HCT116 (cell line): ENCODE measurements around the gene CCNJL. TPM values are rescaled to one million over a fixed set of nuclear protein-coding genes. Genes with fewer than 3 reads are reported as not detected.

ENCODE experiments used
- ATAC-seq: fragments of 200-7000 bp; cut with Tn5 transposase; 2 replicates; pipeline ENCODE4 v1.9.1; 2020; ENCODE audit warnings: mild to moderate bottlenecking, moderate library complexity
- BruUV-seq: library from RNA; stranded (reverse); fragments of 400-500 nt; replicated peaks from 2 replicates; lab custom pipeline; 2021; lab: Mats Ljungman, UMichigan
- CTCF ChIA-PET: fragments of 300-600 bp; sonication (Branson Sonifier 250); formaldehyde crosslinking; loops from one replicate; lab custom pipeline; 2021; ENCODE audit warnings: antibody characterized with exemption; lab: Charles Lee
- POLR2A ChIA-PET: fragments of 300-600, 350-600 bp; sonication (Branson Sonifier 250); formaldehyde crosslinking; loops from one replicate; lab custom pipeline; 2021; ENCODE audit warnings: antibody characterized with exemption; lab: Charles Lee
- RAD21 ChIA-PET, 2 experiments: fragments of 300-600 bp; sonication (Branson Sonifier 250); formaldehyde crosslinking; loops; one replicate each; lab custom pipeline; 2023; ENCODE audit warnings: low total read pairs in 2 of 2; ENCODE audit not compliant: uncharacterized antibody in 2 of 2, unreplicated experiment in 2 of 2, low non-redundant PET in 1 of 2; lab: Charles Lee
- DNase-seq: peaks from one replicate; pipeline ENCODE4 v3.0.0-alpha.2; 2010; ENCODE audit warnings: low read depth, low spot score
- H2AFZ ChIP-seq: fragments of 200-600 bp; shearing (Covaris generic), sonication (generic); 2 replicates; pipeline ENCODE4 v1.6.1; 2017; ENCODE audit warnings: low read depth, mixed run types, mixed read lengths, antibody characterized with exemption, low read length; ENCODE audit not compliant: poor library complexity, severe bottlenecking
- H3K27ac ChIP-seq: 2 replicates; pipeline ENCODE4 v1.5.1; 2012; ENCODE audit warnings: low read depth, low read length
- H3K27me3 ChIP-seq: fragments of 200-600 bp; sonication (generic); 2 replicates; pipeline ENCODE4 v1.6.1; 2016; ENCODE audit warnings: mixed run types, low read length, mixed read lengths; ENCODE audit not compliant: insufficient read depth
- H3K36me3 ChIP-seq, 2 experiments: fragments of 200-500 bp in 1 of 2; fragments of 200-600 bp in 1 of 2; sonication (Bioruptor generic) in 1 of 2; sonication (generic) in 1 of 2; 2 replicates each; pipeline versions ENCODE4 v1.5.1 to v1.6.1; 2014 to 2016; ENCODE audit warnings: low read length in 2 of 2, inconsistent platforms in 1 of 2, mixed read lengths in 1 of 2, mixed run types in 1 of 2; ENCODE audit not compliant: insufficient read depth in 2 of 2, control insufficient read depth in 1 of 2
- H3K4me1 ChIP-seq, 2 experiments: fragments of 200-600 bp in 1 of 2; sonication (generic) in 1 of 2; 2 replicates each; pipeline versions ENCODE4 v1.5.1 to v1.6.1; 2012 to 2017; ENCODE audit warnings: low read length in 2 of 2, inconsistent platforms in 1 of 2, mild to moderate bottlenecking in 1 of 2, mixed read lengths in 1 of 2, mixed run types in 1 of 2, moderate library complexity in 1 of 2; ENCODE audit not compliant: insufficient read depth in 2 of 2, control insufficient read depth in 1 of 2
- H3K4me2 ChIP-seq: fragments of 200-600 bp; sonication (generic); 2 replicates; pipeline ENCODE4 v1.6.1; 2017; ENCODE audit warnings: mixed run types, low read length, mixed read lengths
- H3K4me3 ChIP-seq, 2 experiments: fragments of 200-600 bp in 1 of 2; sonication (generic) in 1 of 2; replicated peaks in 1 of 2; 2 replicates each; pipeline ENCODE4 v1.5.1; 2011 to 2016; ENCODE audit warnings: low read length in 2 of 2, control low read depth in 1 of 2, low read depth in 1 of 2, mild to moderate bottlenecking in 1 of 2, mixed read lengths in 1 of 2, mixed run types in 1 of 2
- H3K79me2 ChIP-seq: fragments of 200-600 bp; sonication (generic); 2 replicates; pipeline ENCODE4 v1.6.1; 2017; ENCODE audit warnings: mild to moderate bottlenecking, mixed run types, low read length, moderate library complexity, mixed read lengths; ENCODE audit not compliant: insufficient read depth
- H3K9ac ChIP-seq: fragments of 200-600 bp; sonication (generic); 2 replicates; pipeline ENCODE4 v1.6.1; 2016; ENCODE audit warnings: low read length, mixed read lengths
- H3K9me2 ChIP-seq: fragments of 200-600 bp; sonication (generic), shearing (Covaris generic); 2 replicates; pipeline ENCODE4 v1.6.1; 2017; ENCODE audit warnings: mixed run types, mild to moderate bottlenecking, moderate library complexity; ENCODE audit not compliant: insufficient read depth
- H3K9me3 ChIP-seq, 2 experiments: fragments of 200-500 bp in 1 of 2; fragments of 200-600 bp in 1 of 2; sonication (Bioruptor generic) in 1 of 2; sonication (generic) in 1 of 2; 2 replicates each; pipeline ENCODE4 v1.6.1; 2014 to 2017; ENCODE audit warnings: low read length in 2 of 2, mixed read lengths in 2 of 2, inconsistent platforms in 1 of 2, low read depth in 1 of 2, mild to moderate bottlenecking in 1 of 2, mixed run types in 1 of 2, moderate library complexity in 1 of 2; ENCODE audit not compliant: control insufficient read depth in 1 of 2, insufficient read depth in 1 of 2
- H4K20me1 ChIP-seq: fragments of 200-600 bp; sonication (generic), shearing (Covaris generic); 2 replicates; pipeline ENCODE4 v1.6.1; 2017; ENCODE audit warnings: mixed run types, mild to moderate bottlenecking, moderate library complexity; ENCODE audit not compliant: insufficient read depth
- CBX3 ChIP-seq: IDR thresholded peaks from 2 replicates; pipeline ENCODE4 v1.6.1; 2012; ENCODE audit warnings: low read depth
- CTCF ChIP-seq, 3 experiments: fragments of 200-600 bp in 1 of 3; sonication (generic) in 1 of 3; IDR thresholded peaks in 2 of 3; conservative IDR thresholded peaks in 1 of 3; 2 replicates each; pipeline ENCODE4 v1.5.1; 2012 to 2017; ENCODE audit warnings: low read depth in 2 of 3, low read length in 2 of 3, antibody characterized with exemption in 1 of 3, borderline replicate concordance in 1 of 3, control low read depth in 1 of 3, mild to moderate bottlenecking in 1 of 3, mixed read lengths in 1 of 3, mixed run types in 1 of 3, moderate library complexity in 1 of 3; ENCODE audit not compliant: insufficient read depth in 1 of 3
- EGR1 ChIP-seq: IDR thresholded peaks from 2 replicates; pipeline ENCODE4 v1.6.1; 2012; ENCODE audit warnings: low read depth
- ELF1 ChIP-seq: IDR thresholded peaks from 2 replicates; pipeline ENCODE4 v1.6.1; 2012; ENCODE audit warnings: low read depth, borderline replicate concordance
- EZH2phosphoT487 ChIP-seq: fragments of 200-600 bp; IDR thresholded peaks from 2 replicates; pipeline ENCODE4 v1.6.1; 2018; ENCODE audit warnings: antibody characterized with exemption, borderline replicate concordance
- FOSL1 ChIP-seq: IDR thresholded peaks from 2 replicates; pipeline ENCODE4 v1.6.1; 2012; ENCODE audit warnings: low read depth
- JUND ChIP-seq: IDR thresholded peaks from 2 replicates; pipeline ENCODE4 v1.6.1; 2012
- POLR2A ChIP-seq: IDR thresholded peaks from 2 replicates; pipeline ENCODE4 v1.7.0; 2011; ENCODE audit warnings: borderline replicate concordance; ENCODE audit not compliant: insufficient read depth, insufficient read length; ENCODE audit errors: extremely low read depth
- POLR2AphosphoS5 ChIP-seq: IDR thresholded peaks from 2 replicates; pipeline ENCODE4 v1.6.1; 2011; ENCODE audit warnings: mild to moderate bottlenecking, low read depth, low read length, moderate library complexity
- RAD21 ChIP-seq: IDR thresholded peaks from 2 replicates; pipeline ENCODE4 v1.6.1; 2012; ENCODE audit warnings: low read depth, mild to moderate bottlenecking
- REST ChIP-seq: IDR thresholded peaks from 2 replicates; pipeline ENCODE4 v1.6.1; 2012; ENCODE audit warnings: low read depth
- SIN3A ChIP-seq: IDR thresholded peaks from 2 replicates; pipeline ENCODE4 v1.6.1; 2012; ENCODE audit warnings: low read depth
- SP1 ChIP-seq: IDR thresholded peaks from 2 replicates; pipeline ENCODE4 v1.6.1; 2012; ENCODE audit warnings: low read depth
- SRF ChIP-seq: IDR thresholded peaks from 2 replicates; pipeline ENCODE4 v1.6.1; 2012; ENCODE audit warnings: low read depth
- TCF7L2 ChIP-seq: IDR thresholded peaks from 2 replicates; pipeline ENCODE4 v1.7.0; 2011; ENCODE audit warnings: borderline replicate concordance, inconsistent platforms; ENCODE audit not compliant: insufficient read depth, insufficient read length; ENCODE audit errors: extremely low read depth
- YY1 ChIP-seq: IDR thresholded peaks from 2 replicates; pipeline ENCODE4 v1.6.1; 2011; ENCODE audit warnings: low read length, low read depth, moderate library complexity, mild to moderate bottlenecking; ENCODE audit not compliant: insufficient replicate concordance; ENCODE audit errors: extremely low read depth
- intact Hi-C: fragments of 100-400 bp; cut with micrococcal nuclease; formaldehyde crosslinking; loops from 2 replicates; pipeline ENCODE4 v1.10.0; 2022
- total RNA-seq: library from RNA; stranded (reverse); gene quantifications from one replicate; pipeline ENCODE4 v1.2.1, GENCODE V29; 2021; ENCODE audit not compliant: unreplicated experiment

The CCNJL gene
- total RNA-seq, 1 experiment from 2014 or later, result 2.9 TPM

GRCh38 chr5:160293386-160293785 is 19.0 kb downstream of the CCNJL start:
- H3K4me1 ChIP-seq, result no peaks in the 10 kb centered on the region
- DNase-seq (no peak), ATAC-seq (no peak)
- H4K20me1 ChIP-seq, result no peaks in the 10 kb centered on the region
- no peaks in the 10 kb centered on the region for H3K79me2 ChIP-seq
- no peak overlapping the region for H3K9ac ChIP-seq
- no peaks in the 10 kb centered on the region for H3K36me3 ChIP-seq
- ChIA-PET CTCF (no interaction called here), POLR2A (no interaction called here), RAD21 (no interaction called here)
- BruUV-seq, result no TSS peak
- no peak overlapping the region for H3K4me2 ChIP-seq
- TF ChIP-seq FOSL1 (no peak), RAD21 (no peak), REST (no peak), EZH2phosphoT487 (no peak), SIN3A (no peak)
- no peaks in the 10 kb centered on the region for H3K9me3 ChIP-seq
- intact Hi-C loops, result no loop called here
- no peaks in the 10 kb centered on the region for H3K27me3 ChIP-seq
- H3K27ac ChIP-seq, result no peak overlapping the region
- no peaks in the 10 kb centered on the region for H3K9me2 ChIP-seq
- no peak overlapping the region for H2AFZ ChIP-seq
- H3K4me3 ChIP-seq, result no peak overlapping the region

- Histone ChIP-seq H3K27me3 (no peaks in the 10 kb centered on the region), H3K9me2 (no peaks in the 10 kb centered on the region), H3K9ac (no peak overlapping the region), H3K4me1 (peaks cover 0 to 10% of the 10 kb centered on the region in 2 experiments; a peak in 1 of 4 replicates), H4K20me1 (no peaks in the 10 kb centered on the region), H3K27ac (no peak overlapping the region), H3K4me2 (no peak overlapping the region), H3K9me3 (no peaks in the 10 kb centered on the region), H2AFZ (no peak overlapping the region), H3K79me2 (no peaks in the 10 kb centered on the region), H3K4me3 (no peak overlapping the region), H3K36me3 (no peaks in the 10 kb centered on the region)
- ATAC-seq (no peak), DNase-seq (no peak)
- ChIA-PET POLR2A (no interaction called here), RAD21 (no interaction called here), CTCF (no interaction called here)
- intact Hi-C loops, result no loop called here
- no TSS peak for BruUV-seq
- TF ChIP-seq TCF7L2 (no peak), ELF1 (no peak), EGR1 (no peak), CBX3 (no peak), SRF (no peak), SP1 (no peak), JUND (no peak), YY1 (no peak), POLR2AphosphoS5 (no peak), RAD21 (no peak), POLR2A (no peak), CTCF (IDR thresholded peaks at IDR 0.05 in 2 of 3, conservative IDR thresholded peaks at IDR 0.05 in 1 of 3; ENCODE audit: borderline replicate concordance in 1 of 3, insufficient read depth in 1 of 3, low read depth in 2 of 3, low read length in 2 of 3) (no peak)
Observed at GRCh38 chr5:160291467-160291866, 20.9 kb downstream of the CCNJL start.
